HK-2 (cell line): ENCODE data around the gene AP5Z1.

Experiments
- DNase-seq: peaks from one replicate; pipeline ENCODE4 v3.0.0-alpha.2; 2018; ENCODE audit not compliant: unreplicated experiment

The AP5Z1 gene

DNA sequence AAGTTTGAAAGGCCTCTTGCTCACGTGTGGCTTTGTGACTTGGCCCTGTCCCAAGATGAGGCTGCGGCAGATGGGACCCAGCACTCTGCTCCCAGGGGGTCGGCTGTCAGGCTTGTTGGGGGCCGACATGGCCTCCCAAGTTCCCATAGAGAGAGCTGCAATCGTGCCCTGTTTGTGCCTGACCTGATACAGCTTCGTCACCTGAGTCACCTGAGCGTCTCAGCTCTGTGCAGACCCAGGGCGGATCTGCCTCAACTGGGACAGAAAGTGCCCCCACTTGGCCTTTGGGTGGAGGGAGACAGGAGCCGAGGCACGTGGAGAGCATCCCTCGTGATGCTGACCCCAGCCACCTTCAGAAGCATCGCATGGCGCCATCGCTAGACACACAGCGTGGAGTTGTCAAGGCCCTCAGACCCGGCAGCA is 64.7 kb downstream of the AP5Z1 start:
- DNase-seq, result no peak
